DOHH2 (cell line): ENCODE data around the gene PARM1.

Experiments
- EZH2phosphoT487 ChIP-seq: fragments of 200-600 bp; sonication (generic); IDR thresholded peaks from 2 replicates; pipeline ENCODE4 v1.6.1; 2017; ENCODE audit warnings: borderline replicate concordance, mild to moderate bottlenecking, antibody characterized with exemption, low read length, moderate library complexity, mixed read lengths
- TF ChIP-seq, protein P1 (sequence below): fragments of 200-600 bp; sonication (generic); IDR thresholded peaks from one replicate; pipeline ENCODE4 v1.5.1; 2014; ENCODE audit warnings: antibody characterized with exemption, mild to moderate bottlenecking, low read depth, low read length; ENCODE audit not compliant: poor library complexity, severe bottlenecking

- TF ChIP-seq, protein P1, sequence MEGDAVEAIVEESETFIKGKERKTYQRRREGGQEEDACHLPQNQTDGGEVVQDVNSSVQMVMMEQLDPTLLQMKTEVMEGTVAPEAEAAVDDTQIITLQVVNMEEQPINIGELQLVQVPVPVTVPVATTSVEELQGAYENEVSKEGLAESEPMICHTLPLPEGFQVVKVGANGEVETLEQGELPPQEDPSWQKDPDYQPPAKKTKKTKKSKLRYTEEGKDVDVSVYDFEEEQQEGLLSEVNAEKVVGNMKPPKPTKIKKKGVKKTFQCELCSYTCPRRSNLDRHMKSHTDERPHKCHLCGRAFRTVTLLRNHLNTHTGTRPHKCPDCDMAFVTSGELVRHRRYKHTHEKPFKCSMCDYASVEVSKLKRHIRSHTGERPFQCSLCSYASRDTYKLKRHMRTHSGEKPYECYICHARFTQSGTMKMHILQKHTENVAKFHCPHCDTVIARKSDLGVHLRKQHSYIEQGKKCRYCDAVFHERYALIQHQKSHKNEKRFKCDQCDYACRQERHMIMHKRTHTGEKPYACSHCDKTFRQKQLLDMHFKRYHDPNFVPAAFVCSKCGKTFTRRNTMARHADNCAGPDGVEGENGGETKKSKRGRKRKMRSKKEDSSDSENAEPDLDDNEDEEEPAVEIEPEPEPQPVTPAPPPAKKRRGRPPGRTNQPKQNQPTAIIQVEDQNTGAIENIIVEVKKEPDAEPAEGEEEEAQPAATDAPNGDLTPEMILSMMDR, result no peak
- no peak for TF ChIP-seq EZH2phosphoT487
These were observed 18.0 kb downstream of the PARM1 start for GRCh38 chr4:74950882-74951281.
